Measurements from ENCODE around the gene FZR1.
"Not testable (repeated sequence)": the region's sequence is repeated elsewhere in the genome, so short reads cannot be mapped to it uniquely, and the experiment has no call there.

FZR1 gene

DNA sequence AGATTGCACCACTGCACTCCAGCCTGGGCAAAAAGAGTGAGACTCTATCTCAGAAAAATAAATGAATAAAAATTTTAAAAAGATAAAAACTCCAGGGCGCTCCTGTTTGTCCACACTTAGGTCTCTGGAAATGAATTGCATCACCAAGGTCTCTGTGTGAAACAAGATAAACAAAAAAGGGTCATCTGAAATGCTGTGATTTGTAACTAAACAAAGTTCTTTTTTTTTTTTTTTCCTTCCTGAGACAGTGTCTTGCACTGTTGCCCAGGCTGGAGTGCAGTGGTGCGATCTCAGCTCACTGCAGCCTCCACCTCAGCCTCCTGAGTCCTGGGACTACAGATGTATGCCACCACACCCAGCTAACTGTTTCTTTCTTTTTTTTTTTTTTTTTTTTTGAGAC is 11.5 kb downstream of the FZR1 start:
- DNase-seq, result no peak

DNA sequence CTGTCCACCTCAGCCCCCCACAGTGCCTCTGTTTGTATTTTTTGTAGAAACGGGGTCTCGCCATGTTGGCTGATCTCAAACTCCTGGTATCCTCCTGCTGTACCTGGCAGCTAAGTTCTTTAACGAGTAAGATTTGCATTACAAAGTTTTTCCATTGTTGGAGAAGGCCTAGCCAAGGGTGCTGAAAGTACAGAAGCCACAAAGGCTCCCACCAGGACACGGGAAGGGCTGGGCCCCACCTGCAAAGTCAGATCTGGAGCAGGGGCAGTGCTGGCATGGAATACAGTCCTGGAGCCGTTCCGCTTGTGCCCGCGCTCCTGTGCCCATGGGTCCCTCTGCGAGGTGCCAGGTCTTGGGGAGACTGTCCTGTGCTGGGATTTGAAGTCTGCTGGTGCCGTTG is 12.1 kb downstream of the FZR1 start:
- no peak for DNase-seq

- DNase-seq, result no peak
Observed at GRCh38 chr19:3518659-3519058, 12.5 kb downstream of the FZR1 start.

- DNase-seq, result no peak
Observed at GRCh38 chr19:3519126-3519525, 13.0 kb downstream of the FZR1 start.

GRCh38 chr19:3520166-3521103 is 14.3 kb downstream of the FZR1 start:
- no peak for DNase-seq

- DNase-seq, result no peak
Observed at GRCh38 chr19:3521104-3521445, 15.0 kb downstream of the FZR1 start.

DNA sequence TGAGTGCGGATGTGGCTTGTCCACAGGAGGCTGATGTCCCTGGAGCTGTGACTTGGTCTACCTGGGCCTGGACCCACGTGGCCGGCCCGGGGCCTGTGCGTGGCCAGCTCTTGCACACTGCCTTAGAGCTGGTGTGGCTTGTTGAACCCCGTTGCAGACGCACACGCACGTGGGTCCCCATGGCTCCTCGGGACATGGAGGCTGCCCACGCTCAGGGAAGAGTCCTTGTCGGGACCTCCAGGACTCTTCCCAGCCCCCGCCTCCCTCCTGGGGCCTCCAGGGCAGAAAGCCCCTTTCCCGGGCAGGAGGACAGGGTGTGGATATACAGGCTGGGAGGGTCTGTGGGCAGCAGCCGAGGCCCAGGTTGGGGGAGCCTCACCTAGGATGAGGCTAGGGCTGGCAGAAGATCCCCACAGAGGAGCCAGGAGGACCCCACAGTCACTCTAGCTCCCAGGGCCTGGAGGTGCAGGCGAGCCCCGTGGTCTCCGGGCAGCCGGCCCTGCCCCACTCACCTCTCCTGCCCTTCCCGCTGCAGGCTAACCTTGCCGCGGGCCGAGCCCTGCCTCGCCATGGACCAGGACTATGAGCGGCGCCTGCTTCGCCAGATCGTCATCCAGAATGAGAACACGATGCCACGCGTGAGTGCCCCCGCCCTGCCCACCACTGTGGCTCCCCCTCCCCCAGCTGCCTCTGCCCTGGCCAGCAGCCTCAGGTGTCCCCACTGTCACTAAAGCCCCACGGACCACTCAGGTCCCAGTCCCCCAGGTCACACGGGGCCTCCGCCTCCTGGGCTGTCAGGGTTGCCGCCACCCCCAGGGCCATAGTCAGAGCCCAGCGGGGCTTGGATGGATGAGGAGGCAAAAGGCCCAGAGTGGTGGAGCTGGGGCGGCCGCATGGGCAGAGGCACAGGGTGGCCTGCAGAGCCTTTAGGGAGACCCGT is 16.6 kb downstream of the FZR1 start:
- no peak for DNase-seq

DNA sequence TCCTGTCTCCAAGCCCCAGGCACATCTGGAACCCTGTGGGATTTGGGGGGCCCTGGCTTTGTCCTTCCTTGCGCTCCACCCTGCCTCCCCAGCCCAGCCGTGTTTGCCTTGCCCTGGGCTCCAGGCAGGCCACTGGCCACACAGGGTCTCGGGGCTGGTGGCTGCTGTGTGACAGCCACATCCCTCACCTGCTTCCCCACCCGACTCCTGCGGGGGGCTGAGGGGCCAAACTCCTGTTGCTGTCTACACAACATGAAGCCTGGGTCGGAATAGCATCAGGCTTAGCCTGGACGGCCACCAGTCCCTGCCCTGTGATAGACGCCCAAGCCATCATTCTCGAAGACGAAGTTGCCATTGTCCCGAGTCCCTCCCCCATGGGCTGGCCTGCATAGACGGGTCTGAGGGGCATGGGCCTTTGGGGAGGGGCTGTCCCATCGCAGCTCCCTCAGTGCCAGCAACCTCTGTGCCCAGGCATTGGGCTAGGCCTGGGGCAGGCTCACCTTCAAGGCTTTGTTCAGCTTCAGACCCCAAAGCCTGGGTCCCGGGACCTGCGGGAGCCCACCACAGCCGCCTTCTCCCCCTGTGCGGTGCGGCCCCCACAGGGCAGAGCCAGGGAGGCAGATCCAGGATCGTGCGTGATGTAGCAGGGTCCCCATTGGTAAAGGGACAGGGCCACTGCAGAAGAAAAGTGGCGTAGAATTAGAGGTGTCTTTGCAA is 17.4 kb downstream of the FZR1 start:
- no peak for DNase-seq

GRCh38 chr19:3524078-3524842 is 18.1 kb downstream of the FZR1 start:
- DNase-seq, result no peak

DNA sequence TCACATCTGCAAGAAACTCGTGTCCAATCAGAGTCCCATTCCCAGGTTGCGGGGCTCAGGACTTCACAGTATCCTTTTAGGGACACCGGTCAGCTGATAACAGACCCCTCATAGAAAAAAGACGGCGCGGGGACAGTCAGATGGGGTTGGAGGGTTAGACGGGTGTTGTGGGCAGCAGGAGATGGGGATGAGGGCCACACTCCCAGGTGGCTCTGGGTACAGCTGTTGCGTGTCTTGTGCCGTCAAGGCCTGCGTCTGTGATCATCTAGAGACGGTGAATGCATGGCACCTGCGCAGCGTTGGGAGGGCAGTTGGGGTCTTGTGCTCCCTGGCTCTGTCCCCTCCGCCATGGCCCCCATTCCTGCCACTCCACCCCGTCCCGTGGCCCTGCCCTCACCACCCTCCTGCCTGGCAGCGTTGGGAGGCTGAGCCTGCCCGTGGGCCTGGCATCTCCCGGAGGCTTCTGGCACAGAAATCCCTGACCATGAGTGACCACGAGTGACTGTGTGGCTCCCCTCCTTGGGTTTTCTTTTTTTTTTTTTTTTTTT is 18.9 kb downstream of the FZR1 start:
- no peak for DNase-seq

GRCh38 chr19:3526507-3527237 is 20.6 kb downstream of the FZR1 start:
- no peak for DNase-seq

- no peak for DNase-seq
Observed at GRCh38 chr19:3527238-3527910, 21.3 kb downstream of the FZR1 start.

- DNase-seq, result no peak
Observed at GRCh38 chr19:3528080-3528479, 22.0 kb downstream of the FZR1 start.

DNA sequence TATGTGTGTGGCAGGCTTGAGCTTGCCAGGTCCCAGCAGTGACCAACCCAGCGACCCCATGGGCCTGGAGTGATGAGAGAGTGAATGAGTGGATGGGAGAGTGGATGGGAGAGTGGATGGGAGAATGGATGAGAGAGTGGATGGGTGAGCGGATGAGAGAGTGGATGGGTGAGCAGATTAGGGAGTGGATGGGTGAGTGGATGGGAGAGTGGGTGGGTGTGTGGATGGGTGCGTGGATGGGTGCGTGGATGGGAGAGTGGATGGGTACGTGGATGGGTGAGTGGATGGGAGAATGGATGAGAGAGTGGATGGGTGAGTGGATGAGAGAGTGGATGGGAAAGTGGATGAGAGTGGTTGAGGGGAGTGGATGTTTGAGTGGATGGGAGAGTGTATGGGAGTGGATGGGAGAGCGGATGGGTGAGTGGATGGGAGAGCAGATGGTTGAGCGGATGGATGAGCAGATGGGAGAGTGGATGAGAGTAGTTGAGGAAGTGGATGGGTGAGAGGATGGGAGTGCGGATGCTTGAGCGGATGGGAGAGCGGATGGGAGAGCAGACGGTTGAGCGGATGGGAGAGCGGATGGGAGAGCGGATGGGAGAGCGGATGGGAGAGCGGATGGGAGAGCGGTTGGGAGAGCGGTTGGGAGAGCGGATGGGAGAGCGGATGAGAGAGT is 22.6 kb downstream of the FZR1 start:
- no peak for DNase-seq

GRCh38 chr19:3529299-3529698 is 23.2 kb downstream of the FZR1 start:
- not testable (repeated sequence) for DNase-seq

DNA sequence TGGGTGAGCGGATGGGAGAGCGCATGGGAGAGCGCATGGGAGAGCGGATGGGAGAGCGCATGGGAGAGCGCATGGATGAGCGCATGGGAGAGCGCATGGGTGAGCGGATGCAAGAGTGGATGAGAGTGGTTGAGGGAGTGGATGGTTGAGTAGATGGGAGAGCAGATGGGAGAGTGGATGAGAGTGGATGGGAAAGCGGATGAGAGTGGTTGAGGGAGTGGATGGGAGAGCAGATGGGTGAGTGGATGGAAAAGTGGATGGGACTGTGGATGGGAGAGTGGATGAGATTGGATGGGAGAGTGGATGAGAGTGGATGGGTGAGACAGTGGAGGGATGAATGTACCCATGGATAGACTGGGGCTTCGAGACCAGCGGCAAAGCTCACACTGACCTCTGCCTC is 24.3 kb downstream of the FZR1 start:
- no peak for DNase-seq

DNA sequence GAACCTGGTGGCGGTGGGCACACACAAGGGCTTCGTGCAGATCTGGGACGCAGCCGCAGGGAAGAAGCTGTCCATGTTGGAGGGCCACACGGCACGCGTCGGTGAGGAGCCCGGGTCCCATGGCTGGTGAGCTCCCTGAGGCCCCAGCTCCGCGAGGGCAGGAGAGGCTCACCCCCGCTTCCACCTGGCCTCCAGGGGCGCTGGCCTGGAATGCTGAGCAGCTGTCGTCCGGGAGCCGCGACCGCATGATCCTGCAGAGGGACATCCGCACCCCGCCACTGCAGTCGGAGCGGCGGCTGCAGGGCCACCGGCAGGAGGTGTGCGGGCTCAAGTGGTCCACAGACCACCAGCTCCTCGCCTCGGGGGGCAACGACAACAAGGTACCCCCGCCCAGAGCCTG is 25.6 kb downstream of the FZR1 start:
- DNase-seq, result no peak

GRCh38 chr19:3532154-3532786 is 26.2 kb downstream of the FZR1 start:
- no peak for DNase-seq

- DNase-seq, result no peak
Observed at GRCh38 chr19:3533033-3533432, 26.9 kb downstream of the FZR1 start.

All from NCI-H345 (cell line).